ENCODE results near the gene LILRB5.

DNA sequence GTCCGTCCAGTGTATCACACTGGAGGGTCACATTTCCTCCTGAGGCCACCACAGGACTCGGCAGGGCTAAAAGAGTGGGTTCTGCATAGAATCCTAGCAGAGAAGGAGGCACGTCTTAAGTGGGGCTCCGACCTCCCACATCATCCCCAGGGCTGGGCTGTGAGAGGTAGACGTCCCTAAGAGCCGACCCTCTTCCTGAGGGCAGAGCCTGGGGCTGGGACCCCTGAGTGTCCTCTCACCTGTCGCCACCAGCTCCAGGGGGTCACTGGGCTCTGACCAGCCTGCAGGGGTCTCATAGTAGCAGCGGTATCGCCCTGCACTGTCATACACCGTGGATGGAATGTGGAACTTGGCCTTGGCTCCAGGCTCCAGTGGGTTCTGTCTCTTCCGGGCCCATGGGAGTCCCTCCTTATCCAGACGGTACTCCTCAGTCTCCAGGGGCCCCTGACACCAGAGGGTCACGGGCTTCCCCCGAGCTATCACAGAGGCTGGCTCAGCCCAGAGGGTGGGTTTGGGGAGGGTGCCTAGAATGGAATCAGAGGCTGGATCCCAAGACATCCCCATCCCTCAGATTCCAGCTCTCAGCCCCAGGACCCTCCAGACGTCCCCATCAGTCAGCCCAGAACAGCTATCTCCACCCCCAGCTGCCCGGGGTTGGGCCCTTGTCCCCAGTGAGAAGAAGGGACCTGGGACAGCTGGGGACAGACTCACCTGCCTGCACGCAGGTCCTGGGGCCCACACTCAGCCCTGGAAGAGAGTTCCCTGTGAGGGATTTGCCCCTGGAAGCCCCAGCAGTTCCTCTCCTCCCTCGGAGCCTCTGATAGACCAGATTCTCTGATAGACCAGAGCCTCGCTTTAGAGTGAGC, 590 bp downstream of the LILRB5 start:
- TF ChIP-seq CTCF (IDR thresholded peaks at IDR 0.05), result no peak
- TF ChIP-seq POLR2A (IDR thresholded peaks at IDR 0.05), result no peak

All from heart left ventricle (tissue), 13 donors.